RPMI7951 (cell line): ENCODE measurements around the gene L3MBTL2. TPM values are rescaled to one million over a fixed set of nuclear protein-coding genes. Genes with fewer than 3 reads are reported as not detected.
"Not testable (repeated sequence)": the region's sequence is repeated elsewhere in the genome, so short reads cannot be mapped to it uniquely, and the experiment has no call there.

Experiments used
- DNase-seq: peaks from one replicate; pipeline ENCODE4 v3.0.0-alpha.2; 2012; ENCODE audit warnings: low read depth
- total RNA-seq: library from RNA; depleted of rRNA; stranded (reverse); fragments of >200 nt; shearing (Covaris generic); gene quantifications from 2 replicates; pipeline ENCODE4 v1.2.3, GENCODE V29; 2014

Gene L3MBTL2
- total RNA-seq, 1 experiment from 2014 or later: 15.4 TPM

DNA sequence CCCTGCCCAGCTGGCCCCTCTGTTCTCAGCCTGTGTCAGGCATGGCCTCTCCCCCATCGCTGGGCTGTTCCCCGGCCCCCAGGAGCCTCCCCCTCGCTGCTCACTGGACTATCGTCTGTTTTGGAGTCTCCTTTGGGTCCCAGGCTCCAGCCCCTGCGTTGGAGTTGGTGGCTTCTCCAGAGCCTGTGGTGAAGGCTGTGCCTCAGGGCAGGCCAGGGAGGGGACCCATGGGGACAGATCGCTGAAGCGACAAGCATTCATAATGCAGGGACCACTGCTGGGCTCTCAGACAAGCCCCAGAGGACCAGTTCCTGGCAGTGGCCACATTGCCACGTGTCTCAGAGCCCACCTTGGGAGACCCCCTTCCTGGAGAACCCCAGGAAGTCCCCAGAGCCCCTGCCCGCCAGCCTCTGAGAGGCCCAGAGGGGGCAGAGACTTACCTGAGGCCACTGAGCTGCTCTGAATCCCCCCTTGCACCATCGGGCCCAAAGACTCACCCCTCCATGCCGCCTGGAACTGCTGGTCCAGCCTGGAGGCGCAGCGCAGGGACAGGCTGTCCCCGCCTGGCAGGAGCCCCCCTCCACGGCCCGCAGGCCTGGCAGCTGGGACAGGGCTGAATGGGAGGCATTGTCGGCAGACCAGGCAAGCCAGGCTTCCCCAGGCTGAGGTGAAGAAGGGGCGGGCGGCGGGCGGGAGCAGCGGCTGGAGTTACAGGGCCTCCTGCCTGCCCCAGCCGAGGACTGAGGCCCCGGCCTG, 35.4 kb downstream of the L3MBTL2 start, which contains the start of gene CHADL:
TSS of gene CHADL (minus strand) at position 555 of the 756 bp plus-strand sequence. CDS start at position 505, 50 bp downstream.
- peak; percentile 31 for DNase-seq

DNA sequence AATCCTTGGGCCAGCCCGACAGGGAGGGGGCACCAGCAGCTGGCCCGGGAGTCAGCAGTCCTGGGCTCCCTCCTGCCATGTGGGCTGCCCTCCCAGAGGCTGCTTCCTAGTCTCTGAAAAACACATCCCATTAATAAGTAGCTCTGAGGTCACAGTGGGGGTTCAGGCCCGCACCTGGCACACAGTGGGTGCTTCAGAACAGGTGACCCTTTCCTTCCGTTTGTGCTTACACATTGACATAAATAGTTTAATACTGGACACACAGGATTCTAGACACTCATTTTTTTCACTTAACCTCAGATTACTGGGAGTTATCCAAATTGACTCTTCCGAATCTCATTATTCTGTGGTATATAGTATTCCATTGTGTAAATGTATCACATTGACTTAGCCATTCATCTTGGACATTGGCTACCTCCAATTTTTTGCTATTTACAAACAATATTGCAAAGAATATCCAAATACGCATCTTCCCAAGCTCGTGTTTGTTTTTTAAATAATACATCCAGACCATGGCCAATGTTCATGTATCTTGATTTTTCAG, 36.1 kb downstream of the L3MBTL2 start:
- DNase-seq: no peak

DNA sequence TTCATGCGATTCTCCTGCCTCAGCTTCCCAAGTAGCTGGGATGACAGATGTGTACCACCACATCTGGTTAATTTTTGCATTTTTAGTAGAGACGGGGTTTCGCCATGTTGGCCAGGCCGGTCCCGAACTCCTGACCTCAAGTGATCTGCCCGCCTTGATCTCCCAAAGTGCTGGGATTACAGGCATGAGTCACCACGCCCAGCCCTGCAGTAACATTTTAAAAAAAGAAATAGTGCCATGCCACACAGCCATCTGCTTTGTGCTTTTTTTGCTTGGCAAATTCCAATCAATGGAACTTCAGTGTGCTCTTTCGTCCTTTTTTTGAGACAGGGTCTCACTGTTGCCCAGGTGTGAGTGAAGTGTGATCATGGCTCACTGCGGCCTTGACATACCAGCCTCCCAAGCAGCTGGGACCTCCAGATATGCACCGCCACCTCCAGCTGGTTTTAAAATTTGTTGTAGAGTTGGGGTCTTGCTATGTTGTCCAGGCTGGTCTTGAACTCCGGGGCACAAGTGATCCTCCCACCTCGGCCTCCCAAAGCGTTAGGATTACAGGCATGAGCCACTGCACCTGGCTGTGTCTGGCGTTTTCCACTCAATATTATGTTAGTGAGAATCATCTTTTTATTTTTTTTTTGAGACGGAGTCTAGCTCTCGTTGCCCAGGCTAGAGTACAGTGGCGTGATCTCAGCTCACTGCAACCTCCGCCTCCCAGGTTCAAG, 37.4 kb downstream of the L3MBTL2 start:
- peak; percentile 13 for DNase-seq

DNA sequence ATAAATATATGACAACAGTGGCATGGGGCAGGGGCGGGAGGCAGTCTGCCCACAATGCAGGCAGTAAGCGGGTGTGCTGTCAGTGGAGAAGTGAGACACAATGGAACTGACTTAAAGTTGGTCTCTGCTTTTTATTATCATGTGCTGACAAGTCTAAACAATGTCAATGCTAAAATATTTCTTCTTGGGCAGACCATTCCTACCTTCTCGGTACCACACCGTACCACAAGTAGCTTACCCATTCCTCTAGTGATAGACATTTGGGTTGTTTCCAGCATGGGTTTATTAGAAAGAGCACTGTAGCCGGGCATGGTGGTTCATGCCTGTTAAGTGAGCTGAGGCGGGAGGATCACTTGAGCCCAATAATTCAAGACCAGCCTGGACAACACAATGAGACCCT, 38.2 kb downstream of the L3MBTL2 start:
- no peak for DNase-seq

DNA sequence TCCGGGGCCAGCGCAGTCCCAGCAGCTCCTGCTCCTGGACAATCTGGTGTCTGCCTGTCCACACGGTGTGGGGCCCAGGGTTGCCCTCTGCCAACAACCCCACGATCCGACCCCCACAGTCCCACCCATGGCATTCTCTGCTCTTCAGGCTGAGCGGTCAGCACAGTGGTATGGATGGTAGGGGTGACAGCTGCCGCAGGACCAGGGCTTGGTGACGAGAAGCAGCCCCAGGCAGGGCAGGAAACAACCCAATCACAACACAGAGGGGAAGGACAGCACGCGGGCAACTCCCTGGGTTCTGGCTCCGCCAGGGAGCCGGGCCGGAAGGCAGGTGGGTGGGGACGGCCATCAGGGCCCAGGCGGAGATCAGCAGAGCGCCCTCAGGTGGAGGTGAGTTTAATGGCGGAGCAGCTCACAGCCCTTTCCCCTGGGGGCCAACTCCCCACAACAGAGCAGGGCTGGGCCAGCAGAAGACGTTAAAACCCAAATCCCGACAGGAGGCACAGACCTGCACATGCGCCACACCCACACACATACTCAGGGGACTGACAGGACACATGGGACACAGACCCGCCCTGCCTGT, 40.9 kb downstream of the L3MBTL2 start:
- DNase-seq: no peak

DNA sequence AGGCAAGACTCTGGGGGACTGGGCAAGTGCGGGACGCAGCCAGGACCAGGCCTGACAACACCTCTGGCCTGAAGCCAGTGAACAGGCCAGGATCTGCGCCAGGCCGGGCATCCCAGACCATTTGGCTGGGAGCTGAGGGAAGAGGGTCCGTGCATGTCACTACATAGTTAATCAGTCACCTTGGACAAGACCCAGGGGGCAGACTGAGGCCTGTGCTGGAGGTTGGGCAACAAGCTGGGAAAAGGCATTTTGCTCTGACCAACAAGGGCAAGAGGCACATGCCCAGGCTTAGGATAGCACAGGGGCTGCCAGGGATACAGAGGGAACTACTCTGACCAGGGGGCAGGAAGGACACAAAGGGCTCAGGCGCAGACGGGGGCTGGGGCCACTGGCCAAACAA, 42.6 kb downstream of the L3MBTL2 start:
- DNase-seq: no peak

DNA sequence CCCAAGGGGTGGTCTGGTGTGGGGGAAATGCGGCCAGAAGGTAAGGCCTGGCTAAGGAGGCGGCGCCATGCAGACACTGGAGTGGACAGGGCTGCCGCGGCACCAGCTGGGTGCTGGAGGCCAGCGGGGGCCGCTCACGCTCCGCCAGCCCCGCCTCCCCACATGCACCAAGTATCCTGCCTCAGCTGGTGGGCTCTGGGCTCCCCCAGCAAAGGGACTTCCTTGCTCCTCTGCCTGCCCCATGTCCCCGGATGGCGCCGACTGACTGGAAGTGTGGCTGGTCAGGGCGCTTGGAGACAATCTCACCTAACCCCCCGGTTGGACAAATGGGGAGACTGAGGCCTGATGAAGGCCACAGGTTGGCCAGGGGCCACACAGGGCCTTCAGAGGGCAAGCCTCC, 43.2 kb downstream of the L3MBTL2 start:
- DNase-seq: no peak

DNA sequence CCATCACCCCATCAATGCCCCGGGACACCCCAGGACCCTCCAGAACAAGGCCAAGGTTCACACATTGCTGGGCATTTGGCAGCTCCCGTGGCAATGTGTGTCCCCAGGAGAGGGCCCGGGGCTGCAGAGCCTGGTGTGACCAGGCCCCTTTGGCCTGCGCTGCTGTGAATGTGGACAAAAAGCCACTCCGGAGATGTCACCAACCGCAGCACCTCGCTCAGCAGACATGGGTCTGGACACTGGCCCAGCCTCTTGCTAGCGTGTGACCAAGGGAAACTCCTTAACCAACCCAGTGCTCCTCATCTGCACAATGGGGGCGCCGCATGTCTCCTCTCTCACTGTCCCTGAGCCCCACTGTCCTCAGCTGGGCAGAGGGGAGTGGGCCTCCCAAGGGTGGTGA, 43.6 kb downstream of the L3MBTL2 start:
- no peak for DNase-seq

DNA sequence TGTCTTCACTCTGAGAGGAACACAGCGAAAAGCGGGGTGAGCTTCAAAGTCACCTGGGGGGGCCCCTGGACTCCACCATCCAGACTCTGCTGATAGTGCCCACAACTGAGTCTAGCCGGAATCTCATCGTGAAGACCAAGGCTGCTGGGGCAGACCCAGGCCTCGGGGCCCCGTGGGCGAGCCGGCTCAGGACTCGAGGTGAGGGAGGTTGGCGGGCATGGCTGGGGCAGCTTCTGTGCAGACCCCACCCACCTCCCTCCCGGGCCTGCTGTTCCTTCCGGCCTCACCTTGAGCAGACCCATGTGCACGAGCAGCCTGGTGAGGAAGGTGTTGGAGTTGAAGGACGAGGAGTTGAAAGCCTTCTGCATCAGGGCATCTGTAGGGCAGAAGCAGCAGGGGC, 44.3 kb downstream of the L3MBTL2 start:
- no peak for DNase-seq

DNA sequence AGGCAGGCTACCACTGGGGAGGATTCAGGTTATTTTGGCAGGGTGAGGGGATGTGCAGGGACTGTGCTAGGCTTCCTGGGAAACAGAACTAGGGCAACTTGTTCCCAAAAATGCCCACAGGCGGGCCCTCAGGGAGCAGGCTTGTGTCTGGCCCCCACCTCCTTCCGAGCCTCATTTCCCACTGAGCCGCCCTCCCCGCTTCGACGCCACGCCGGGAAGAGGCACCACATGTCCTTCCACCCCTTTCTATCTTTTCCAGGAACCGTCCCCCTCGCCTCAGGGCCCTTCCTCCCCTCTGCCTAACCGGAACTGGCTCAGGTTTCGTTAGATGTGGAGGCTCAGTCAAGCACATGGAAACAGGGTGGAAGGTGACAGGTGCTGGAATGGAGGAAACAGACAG, 45.0 kb downstream of the L3MBTL2 start:
- DNase-seq: no peak

DNA sequence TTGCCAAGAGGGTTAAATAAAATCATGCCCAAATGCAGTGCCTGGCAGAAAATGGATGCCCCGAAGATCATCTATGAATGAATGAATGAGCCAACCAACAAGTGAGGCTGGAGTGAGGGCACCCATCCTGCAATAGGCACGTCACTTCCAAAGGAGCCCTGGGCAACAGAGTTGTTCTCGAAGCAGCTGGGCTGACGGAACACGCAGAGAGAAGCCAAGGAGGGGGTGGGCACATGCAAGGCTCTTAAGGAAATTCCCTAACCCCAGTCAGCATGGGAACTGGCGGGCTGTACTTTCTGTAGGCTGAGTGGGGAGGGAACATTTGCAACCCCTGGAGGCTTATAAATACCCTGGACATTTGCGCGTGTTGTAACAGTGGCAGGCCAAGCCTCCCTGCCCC, 47.3 kb downstream of the L3MBTL2 start:
- DNase-seq: no peak

DNA sequence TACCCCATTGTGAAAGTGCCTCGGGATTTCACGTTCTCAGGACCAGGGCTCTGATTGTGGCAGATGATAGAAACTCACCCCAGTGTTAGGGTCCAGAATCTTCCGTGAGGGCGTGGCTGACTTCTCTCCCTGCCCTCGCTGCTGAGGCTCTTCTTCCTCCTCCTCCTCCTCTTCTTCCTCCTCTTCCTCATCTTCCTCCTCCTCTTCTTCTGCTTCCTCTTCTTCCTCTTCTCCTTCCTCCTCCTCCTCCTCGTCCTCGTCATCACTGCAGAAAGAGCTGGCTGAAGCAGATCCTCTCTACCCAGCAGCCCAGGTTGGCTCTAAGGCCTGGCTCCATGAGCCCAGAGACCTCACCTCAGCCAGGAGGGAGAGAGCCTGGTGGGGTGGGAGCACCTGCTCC, 49.1 kb downstream of the L3MBTL2 start:
- DNase-seq: no peak

DNA sequence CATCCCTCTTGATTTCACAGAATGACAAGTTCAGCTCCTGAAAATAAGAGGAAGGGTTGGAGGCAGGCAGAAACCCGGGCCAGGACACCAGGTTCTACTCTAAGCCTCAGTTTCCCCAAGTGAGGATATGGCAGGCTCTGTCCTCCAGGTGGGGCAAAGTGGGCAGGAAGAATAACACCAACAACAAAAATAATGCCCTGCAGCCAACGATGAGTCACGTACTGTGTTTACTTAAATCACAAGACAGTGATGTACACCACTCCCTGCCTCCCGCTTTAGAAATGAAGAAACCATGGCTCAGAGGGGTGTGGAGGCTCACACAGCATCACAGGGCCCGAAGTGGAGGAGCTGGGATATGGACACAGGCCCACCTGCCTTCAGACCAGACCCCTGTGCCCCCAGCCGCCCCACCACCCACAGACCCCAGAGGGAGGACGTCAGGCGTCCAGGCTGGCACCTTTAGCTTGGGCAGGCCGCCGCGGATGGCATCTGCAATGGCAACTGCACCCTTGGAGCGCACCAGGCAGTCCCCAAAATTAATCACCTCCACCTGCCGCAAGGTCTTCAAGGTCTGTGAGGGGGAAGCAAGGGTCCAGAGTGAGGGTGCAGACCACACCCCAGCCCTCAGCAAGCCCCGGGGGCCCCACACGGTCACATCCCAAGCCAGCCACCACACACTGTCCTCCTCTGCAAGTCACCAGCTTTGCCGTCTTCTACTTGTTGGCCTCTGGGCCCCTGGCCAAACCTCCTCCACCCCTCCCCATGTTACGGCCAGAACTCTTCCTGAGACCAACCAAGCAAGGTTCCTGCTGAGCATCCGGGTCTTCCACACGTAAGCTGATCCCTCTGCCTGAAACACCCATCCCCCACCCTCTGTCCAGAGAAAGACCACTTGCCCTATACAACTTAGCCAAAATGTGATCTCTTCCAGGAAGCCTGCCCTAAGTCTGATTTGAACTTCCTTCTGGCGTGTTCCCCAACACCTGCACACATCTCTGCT, 51.4 kb downstream of the L3MBTL2 start:
- peak; percentile 59 for DNase-seq

DNA sequence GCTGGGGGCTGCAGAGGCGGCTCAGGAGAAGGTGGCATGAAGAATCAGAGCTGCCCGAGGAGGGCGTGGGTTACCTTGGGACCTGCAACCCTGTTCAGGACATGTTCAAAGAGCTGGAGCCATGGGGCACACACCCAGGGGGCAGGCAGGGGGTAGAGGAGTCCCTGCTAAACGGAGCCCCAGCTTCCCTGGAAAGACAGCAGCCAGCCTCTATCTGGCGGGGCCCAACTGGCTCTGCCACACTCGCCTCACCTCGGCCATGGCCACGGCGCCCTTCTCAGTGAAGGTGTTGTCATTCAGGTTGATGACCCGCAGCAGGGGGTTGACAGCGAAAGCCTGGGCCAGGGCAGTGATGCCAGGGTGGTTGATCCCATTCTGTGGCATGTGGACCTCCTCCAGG, 52.6 kb downstream of the L3MBTL2 start:
- DNase-seq: no peak

DNA sequence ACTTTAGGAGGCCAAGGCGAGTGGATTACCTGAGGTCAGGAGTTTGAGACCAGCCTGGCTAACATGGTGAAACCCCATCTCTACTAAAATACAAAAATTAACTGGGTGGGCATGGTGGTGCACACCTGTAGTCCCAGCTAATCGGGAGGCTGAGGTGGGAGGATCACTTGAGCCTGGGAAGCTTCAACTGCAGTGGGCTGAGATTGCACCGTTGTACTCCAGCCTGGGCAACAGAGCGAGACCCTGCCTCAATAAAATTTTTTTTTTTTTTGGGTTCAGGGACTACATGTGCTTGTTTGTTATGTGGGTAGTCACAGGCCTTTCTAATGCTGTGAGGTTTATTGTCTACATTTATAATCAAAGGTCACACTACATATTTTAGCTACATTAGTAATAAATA, 54.6 kb downstream of the L3MBTL2 start:
- not testable (repeated sequence) for DNase-seq

DNA sequence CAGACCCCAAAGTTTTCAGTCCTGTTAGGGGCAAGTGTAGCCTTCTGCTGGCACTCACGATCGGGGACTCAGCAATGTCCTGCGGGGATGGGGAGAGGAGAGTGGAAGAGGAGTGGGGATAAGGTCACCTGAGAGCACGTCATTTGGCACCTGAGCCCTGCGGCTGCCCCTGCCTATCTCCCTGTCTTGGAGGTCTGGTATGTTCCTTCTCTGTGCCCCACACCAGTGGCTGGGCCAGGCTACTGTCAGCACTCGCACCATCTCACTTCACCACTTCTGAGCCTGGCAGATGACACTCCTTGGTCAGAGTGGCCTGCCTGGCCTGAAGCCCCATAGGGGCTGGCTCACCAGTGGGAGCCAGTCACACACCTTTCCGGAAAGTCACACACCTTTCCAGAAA, 55.8 kb downstream of the L3MBTL2 start:
- DNase-seq: no peak

DNA sequence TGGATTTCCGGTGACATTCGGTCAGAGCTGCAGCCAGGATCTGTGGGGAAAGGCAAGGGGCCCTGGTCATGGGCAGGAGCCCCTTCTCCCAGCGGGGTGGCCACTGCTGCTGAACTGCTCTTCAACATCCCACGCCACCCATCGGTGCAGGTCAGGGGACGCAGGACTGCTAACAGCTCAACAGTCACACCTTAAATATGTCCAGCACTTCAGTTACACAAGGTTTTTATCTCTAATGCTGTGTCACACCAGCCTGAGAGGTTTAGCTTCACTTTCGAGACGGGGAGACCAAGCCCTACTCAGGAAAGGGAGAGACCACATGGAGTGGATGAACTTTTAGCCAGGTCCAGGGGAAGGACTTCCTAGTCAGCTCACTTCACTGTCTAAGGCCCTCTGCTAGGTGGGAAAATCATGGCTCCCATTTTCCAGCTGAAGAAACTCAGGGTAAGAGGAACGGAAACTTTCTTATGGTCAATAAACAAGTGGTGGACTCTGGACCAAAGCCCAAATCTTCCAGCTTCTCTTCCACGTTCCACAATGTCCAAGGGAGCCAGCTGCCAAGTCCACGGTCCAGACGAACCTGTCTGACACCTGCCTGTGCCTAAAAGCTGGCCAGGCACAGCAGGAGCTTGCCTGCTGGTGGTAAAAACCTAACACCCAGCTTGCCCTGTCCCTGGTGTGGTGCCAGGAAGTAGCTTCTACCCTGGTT, 56.6 kb downstream of the L3MBTL2 start:
- no peak for DNase-seq

DNA sequence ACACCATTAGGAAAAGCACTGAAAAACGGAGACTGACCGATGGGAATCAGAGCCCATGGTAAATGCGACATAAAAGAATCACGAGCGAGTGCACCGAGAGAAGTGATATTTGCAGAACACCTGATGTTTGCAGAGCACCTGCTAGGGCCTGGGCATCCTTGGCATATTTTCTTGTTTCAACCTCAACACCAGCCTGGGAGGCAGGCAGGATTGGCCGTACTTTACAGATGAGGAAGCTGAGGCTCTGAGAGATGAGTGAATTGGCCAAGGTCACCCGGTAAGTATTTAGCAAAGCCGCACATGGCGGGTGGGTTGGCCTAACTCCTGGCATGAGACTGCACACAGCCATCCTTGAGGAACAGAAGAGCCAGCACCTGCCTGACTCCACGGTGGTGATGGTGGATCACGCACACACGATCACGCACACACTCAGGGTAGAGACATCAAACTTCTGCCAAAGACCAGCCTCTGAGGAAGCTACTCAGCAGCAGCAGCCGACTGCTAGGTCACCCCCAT, 57.2 kb downstream of the L3MBTL2 start:
- DNase-seq: no peak

DNA sequence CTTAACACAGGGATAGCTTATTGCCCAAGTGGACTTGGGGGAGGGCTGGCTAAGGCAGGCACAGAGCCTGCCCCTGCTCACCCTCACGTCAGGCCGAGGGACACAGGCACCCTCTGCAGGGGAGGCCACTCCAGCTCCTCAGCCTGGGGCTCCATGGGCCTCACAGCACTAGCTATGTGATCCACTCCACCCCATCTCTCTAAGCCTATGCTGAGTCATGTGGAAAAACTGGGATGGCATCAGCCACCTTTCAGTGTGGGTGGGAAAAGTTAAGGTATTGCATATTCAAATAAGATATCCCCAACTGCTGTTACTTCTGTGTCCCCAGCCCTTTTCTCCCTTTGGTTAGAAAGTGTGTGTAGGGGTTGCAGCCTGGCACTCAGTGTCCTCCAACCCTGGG, 58.6 kb downstream of the L3MBTL2 start:
- no peak for DNase-seq

DNA sequence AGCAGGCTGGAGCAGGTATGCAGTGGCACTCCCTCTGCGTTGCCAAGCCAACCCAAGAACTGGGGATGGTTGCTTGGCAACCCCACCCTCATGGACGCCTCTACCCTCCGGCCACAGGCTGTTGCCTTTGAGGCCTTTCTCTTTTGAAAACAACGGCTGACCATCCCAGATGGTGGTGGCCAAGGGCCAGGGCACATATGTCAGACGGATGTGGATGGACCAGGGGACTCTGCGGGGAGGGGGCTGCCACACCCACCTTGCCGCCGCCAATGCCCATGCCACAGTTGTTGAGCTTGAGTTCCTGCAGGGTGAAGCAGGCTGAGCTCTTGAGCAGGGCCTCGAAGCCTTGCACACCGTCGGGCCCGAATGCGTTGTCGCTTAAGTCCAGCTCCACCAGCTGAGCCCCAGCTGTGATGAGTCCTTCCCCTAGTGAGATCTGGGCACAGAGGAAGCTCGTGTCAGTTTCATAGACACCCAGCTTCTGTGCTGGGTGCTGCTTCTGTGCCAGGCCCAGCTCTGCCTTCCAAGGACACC, 59.4 kb downstream of the L3MBTL2 start:
- no peak for DNase-seq
